HUES64 (cell line): ENCODE data around the gene STRIP1.

Experiments
- H3K27ac ChIP-seq: 2 replicates; pipeline ENCODE4 v1.7.0; 2013; ENCODE audit warnings: low read depth, low read length, inconsistent platforms
- H3K27me3 ChIP-seq: 2 replicates; pipeline ENCODE4 v1.6.1; 2013; ENCODE audit warnings: mild to moderate bottlenecking, low read length; ENCODE audit not compliant: insufficient read depth
- H3K36me3 ChIP-seq: 2 replicates; pipeline ENCODE4 v1.6.1; 2013; ENCODE audit warnings: mild to moderate bottlenecking, low read length; ENCODE audit not compliant: insufficient read depth
- H3K4me1 ChIP-seq: 2 replicates; pipeline ENCODE4 v1.6.1; 2013; ENCODE audit warnings: mild to moderate bottlenecking, low read length, moderate library complexity; ENCODE audit not compliant: insufficient read depth
- H3K4me3 ChIP-seq: 2 replicates; pipeline ENCODE4 v1.5.1; 2013; ENCODE audit warnings: mild to moderate bottlenecking, low read length, moderate library complexity
- H3K9ac ChIP-seq: 2 replicates; pipeline ENCODE4 v1.6.1; 2013; ENCODE audit warnings: mild to moderate bottlenecking, low read depth, low read length
- H3K9me3 ChIP-seq: 2 replicates; pipeline ENCODE4 v1.6.1; 2013; ENCODE audit warnings: low read depth, low read length; ENCODE audit not compliant: insufficient read depth
- WGBS: fragments of 150-250, 120-280 bp; methylation state at CpG from one replicate; pipeline ENCODE4 v1.1.7; 2013; ENCODE audit warnings: missing lambda C conversion rate; 5-methylcytosine and 5-hydroxymethylcytosine counted together

Gene STRIP1

GRCh38 chr1:110062612-110063011 is 28.2 kb downstream of the STRIP1 start:
- 83% methylated on average over 2 of the region's 2 CpGs for WGBS

GRCh38 chr1:110063781-110064180 is 29.4 kb downstream of the STRIP1 start:
- Histone ChIP-seq H3K9me3 (no peaks in the 10 kb centered on the region), H3K27me3 (peaks cover 42% of the 10 kb centered on the region), H3K9ac (no peak overlapping the region), H3K4me3 (no peak overlapping the region), H3K4me1 (peaks cover 5% of the 10 kb centered on the region; the same call in 1 of the 2 replicates), H3K36me3 (peaks cover 2% of the 10 kb centered on the region), H3K27ac (no peak overlapping the region)
- 41% methylated on average over 4 of the region's 4 CpGs for WGBS

More at GRCh38 chr1:110062612-110063011, 28.2 kb downstream of the STRIP1 start:
- Histone ChIP-seq H3K36me3 (peaks cover 12% of the 10 kb centered on the region), H3K27ac (no peak overlapping the region), H3K9ac (no peak overlapping the region), H3K4me1 (peaks cover 3% of the 10 kb centered on the region; the same call in 1 of the 2 replicates), H3K4me3 (no peak overlapping the region), H3K9me3 (no peaks in the 10 kb centered on the region), H3K27me3 (peaks cover 31% of the 10 kb centered on the region)

- peaks cover 52% of the 10 kb centered on the region for H3K27me3 ChIP-seq
- 86% methylated on average over 16 of the region's 18 CpGs for WGBS
- no peak overlapping the region for H3K4me3 ChIP-seq
- H3K9ac ChIP-seq = no peak overlapping the region
- H3K36me3 ChIP-seq = no peaks in the 10 kb centered on the region
- H3K27ac ChIP-seq = no peak overlapping the region
- no peaks in the 10 kb centered on the region for H3K9me3 ChIP-seq
- H3K4me1 ChIP-seq = peaks cover 5% of the 10 kb centered on the region; the same call in 1 of the 2 replicates
Observed at GRCh38 chr1:110064576-110065337, 30.3 kb downstream of the STRIP1 start.

- Histone ChIP-seq H3K9ac (no peak overlapping the region), H3K4me1 (peaks cover 5% of the 10 kb centered on the region; the same call in 1 of the 2 replicates), H3K9me3 (no peaks in the 10 kb centered on the region), H3K36me3 (no peaks in the 10 kb centered on the region), H3K27me3 (peaks cover 62% of the 10 kb centered on the region), H3K27ac (no peak overlapping the region), H3K4me3 (no peak overlapping the region)
- WGBS = 91% methylated on average over 5 of the region's 5 CpGs
Observed at GRCh38 chr1:110065841-110066240, 31.4 kb downstream of the STRIP1 start.

GRCh38 chr1:110067479-110067892 is 33.1 kb downstream of the STRIP1 start:
- Histone ChIP-seq H3K4me3 (peak overlapping the region; percentile 38), H3K9me3 (no peaks in the 10 kb centered on the region), H3K27ac (no peak overlapping the region), H3K4me1 (peaks cover 5% of the 10 kb centered on the region; the same call in 1 of the 2 replicates), H3K36me3 (no peaks in the 10 kb centered on the region), H3K27me3 (peaks cover 79% of the 10 kb centered on the region), H3K9ac (no peak overlapping the region)
- 10% methylated on average over 23 of the region's 23 CpGs for WGBS

GRCh38 chr1:110067893-110068645 is 33.6 kb downstream of the STRIP1 start:
- Histone ChIP-seq H3K9me3 (no peaks in the 10 kb centered on the region), H3K27ac (no peak overlapping the region), H3K9ac (no peak overlapping the region), H3K4me1 (peaks cover 5% of the 10 kb centered on the region; the same call in 1 of the 2 replicates), H3K4me3 (peak overlapping the region; percentile 38), H3K36me3 (no peaks in the 10 kb centered on the region), H3K27me3 (peaks cover 85% of the 10 kb centered on the region)
- 2% methylated on average over 68 of the region's 68 CpGs for WGBS

GRCh38 chr1:110068646-110069403 is 34.4 kb downstream of the STRIP1 start:
- Histone ChIP-seq H3K27ac (no peak overlapping the region), H3K4me3 (peak overlapping the region; percentile 30), H3K9me3 (no peaks in the 10 kb centered on the region), H3K4me1 (peaks cover 5% of the 10 kb centered on the region; the same call in 1 of the 2 replicates), H3K9ac (no peak overlapping the region), H3K36me3 (no peaks in the 10 kb centered on the region), H3K27me3 (peaks cover 92% of the 10 kb centered on the region)
- 2% methylated on average over 68 of the region's 68 CpGs for WGBS

GRCh38 chr1:110069404-110070281 is 35.2 kb downstream of the STRIP1 start:
- peaks cover 5% of the 10 kb centered on the region; the same call in 1 of the 2 replicates for H3K4me1 ChIP-seq
- H3K27me3 ChIP-seq = peaks cover 100% of the 10 kb centered on the region
- H3K9me3 ChIP-seq = no peaks in the 10 kb centered on the region
- H3K9ac ChIP-seq = no peak overlapping the region
- H3K27ac ChIP-seq = no peak overlapping the region
- 4% methylated on average over 64 of the region's 64 CpGs for WGBS
- H3K36me3 ChIP-seq = no peaks in the 10 kb centered on the region
- H3K4me3 ChIP-seq = peak overlapping the region; percentile 44

GRCh38 chr1:110070282-110070669 is 35.9 kb downstream of the STRIP1 start:
- H3K9ac ChIP-seq = no peak overlapping the region; the same call in 1 of the 2 replicates
- peaks cover 100% of the 10 kb centered on the region for H3K27me3 ChIP-seq
- 1% methylated on average over 52 of the region's 52 CpGs for WGBS
- peak overlapping the region; percentile 44 for H3K4me3 ChIP-seq
- H3K36me3 ChIP-seq = no peaks in the 10 kb centered on the region
- no peaks in the 10 kb centered on the region for H3K9me3 ChIP-seq
- peaks cover 5% of the 10 kb centered on the region; the same call in 1 of the 2 replicates for H3K4me1 ChIP-seq
- no peak overlapping the region for H3K27ac ChIP-seq

- Histone ChIP-seq H3K4me1 (peaks cover 5% of the 10 kb centered on the region; the same call in 1 of the 2 replicates), H3K27me3 (peaks cover 100% of the 10 kb centered on the region), H3K36me3 (no peaks in the 10 kb centered on the region), H3K4me3 (peak within 1 kb of the TSS; percentile 44), H3K9me3 (no peaks in the 10 kb centered on the region), H3K27ac (no peak within 1 kb of the TSS), H3K9ac (no peak within 1 kb of the TSS; the same call in 1 of the 2 replicates)
- 7% methylated on average over 27 of the region's 27 CpGs for WGBS
Observed at GRCh38 chr1:110070671-110071242, 36.3 kb downstream of the STRIP1 start, which contains the start of gene ALX3. ALX3 (minus strand) TSS chr1:110070672; CDS start chr1:110070612, 60 bp downstream.
